Thoracic aorta (tissue), 2 donors: ENCODE results near the gene ENOX1. TPM values are rescaled to one million over a fixed set of nuclear protein-coding genes. Genes with fewer than 3 reads are reported as not detected.

Experiments
- ATAC-seq: fragments of 150-250 bp; one replicate; pipeline ENCODE4 v1.8.0; 2017; ENCODE audit warnings: low read depth; ENCODE audit not compliant: insufficient number of reproducible peaks, low FRiP score
- DNase-seq: peaks from one replicate; pipeline ENCODE4 v3.0.0-alpha.2; 2020; ENCODE audit warnings: low spot score
- H3K27ac ChIP-seq, 2 donors: fragments of 200-600 bp; sonication (generic); 1 replicate in 1 of 2; 2 replicates in 1 of 2; pipeline ENCODE4 v1.5.1; 2016; ENCODE audit warnings: mild to moderate bottlenecking in 2 of 2, moderate library complexity in 2 of 2
- H3K27me3 ChIP-seq: fragments of 200-600 bp; sonication (generic); replicated peaks from 2 replicates; pipeline ENCODE4 v1.6.0; 2016; ENCODE audit warnings: mild to moderate bottlenecking; ENCODE audit not compliant: insufficient read depth
- H3K36me3 ChIP-seq: fragments of 200-600 bp; sonication (generic); one replicate; pipeline ENCODE4 v1.5.1; 2016
- H3K4me1 ChIP-seq, 2 donors: fragments of 200-600 bp; sonication (generic); 1 replicate in 1 of 2; 2 replicates in 1 of 2; pipeline versions ENCODE4 v1.5.1 to v1.6.0; 2016; ENCODE audit warnings: low read depth in 2 of 2, mild to moderate bottlenecking in 1 of 2; ENCODE audit not compliant: control insufficient read depth in 1 of 2
- H3K4me3 ChIP-seq: fragments of 200-600 bp; sonication (generic); 2 replicates; pipeline ENCODE4 v1.5.1; 2016; ENCODE audit warnings: mild to moderate bottlenecking
- H3K9me3 ChIP-seq: fragments of 200-600 bp; sonication (generic); 2 replicates; pipeline ENCODE4 v1.5.1; 2016
- total RNA-seq, 2 donors: library from RNA; depleted of rRNA; stranded (reverse); fragments of >200 nt; gene quantifications; one replicate each; pipeline versions ENCODE4 v1.1.0 to v1.2.3, GENCODE V29; 2016
- TF ChIP-seq, protein P1 (sequence below): fragments of 200-600 bp; sonication (generic); IDR thresholded peaks from one replicate; pipeline ENCODE4 v1.5.1; 2019; ENCODE audit warnings: antibody characterized with exemption

Gene ENOX1
- total RNA-seq, 2 donors from 2014 or later, result 0.41 to 2.3 TPM

DNA sequence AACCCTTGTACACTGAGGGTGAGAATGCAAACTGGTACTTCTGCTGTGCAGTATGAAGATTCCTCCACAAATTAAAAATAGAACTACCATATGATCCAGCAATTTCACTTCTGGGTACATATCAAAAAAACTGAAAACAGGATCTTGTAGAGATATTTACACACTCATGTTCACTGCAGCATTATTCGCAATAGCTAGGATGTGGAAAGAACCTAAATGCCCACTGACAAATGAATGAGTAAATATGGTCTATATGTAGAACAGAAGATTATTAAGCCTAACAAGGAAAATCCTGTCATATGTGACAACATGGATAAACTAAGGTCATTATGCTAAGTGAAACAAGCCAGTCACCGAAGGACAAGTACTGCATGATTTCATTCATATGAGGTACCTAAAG is 304.7 kb downstream of the ENOX1 start:
- Histone ChIP-seq H3K27me3 (no peaks in the 10 kb centered on the region), H3K36me3 (no peaks in the 10 kb centered on the region), H3K4me3 (no peak overlapping the region), H3K9me3 (no peaks in the 10 kb centered on the region), H3K27ac (no peak overlapping the region), H3K4me1 (peaks cover 15 to 19% of the 10 kb centered on the region in 2 donors)
- TF ChIP-seq, protein P1, sequence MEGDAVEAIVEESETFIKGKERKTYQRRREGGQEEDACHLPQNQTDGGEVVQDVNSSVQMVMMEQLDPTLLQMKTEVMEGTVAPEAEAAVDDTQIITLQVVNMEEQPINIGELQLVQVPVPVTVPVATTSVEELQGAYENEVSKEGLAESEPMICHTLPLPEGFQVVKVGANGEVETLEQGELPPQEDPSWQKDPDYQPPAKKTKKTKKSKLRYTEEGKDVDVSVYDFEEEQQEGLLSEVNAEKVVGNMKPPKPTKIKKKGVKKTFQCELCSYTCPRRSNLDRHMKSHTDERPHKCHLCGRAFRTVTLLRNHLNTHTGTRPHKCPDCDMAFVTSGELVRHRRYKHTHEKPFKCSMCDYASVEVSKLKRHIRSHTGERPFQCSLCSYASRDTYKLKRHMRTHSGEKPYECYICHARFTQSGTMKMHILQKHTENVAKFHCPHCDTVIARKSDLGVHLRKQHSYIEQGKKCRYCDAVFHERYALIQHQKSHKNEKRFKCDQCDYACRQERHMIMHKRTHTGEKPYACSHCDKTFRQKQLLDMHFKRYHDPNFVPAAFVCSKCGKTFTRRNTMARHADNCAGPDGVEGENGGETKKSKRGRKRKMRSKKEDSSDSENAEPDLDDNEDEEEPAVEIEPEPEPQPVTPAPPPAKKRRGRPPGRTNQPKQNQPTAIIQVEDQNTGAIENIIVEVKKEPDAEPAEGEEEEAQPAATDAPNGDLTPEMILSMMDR, result no peak
- DNase-seq (no peak), ATAC-seq (no peak)

DNA sequence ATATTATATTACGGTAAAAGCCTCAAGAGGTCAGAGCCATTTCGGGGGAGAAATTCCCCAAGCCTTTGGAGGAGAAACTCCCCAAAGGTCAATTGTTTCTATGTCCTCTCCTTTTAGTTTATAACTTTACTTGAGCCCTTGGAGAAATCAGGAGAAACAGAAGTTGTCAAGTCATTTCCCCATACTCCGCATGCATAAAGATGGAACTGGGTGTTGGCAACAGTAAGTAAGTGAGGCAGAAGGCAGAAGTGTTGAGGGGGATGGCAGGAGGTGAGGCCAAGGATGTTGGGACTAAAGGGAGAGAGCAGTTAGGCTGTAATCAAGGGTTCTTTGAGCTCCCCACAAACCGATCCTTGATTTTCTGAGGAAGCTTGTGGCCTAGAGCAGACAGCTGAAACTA is 307.9 kb downstream of the ENOX1 start:
- DNase-seq (no peak), ATAC-seq (no peak)
- no peak overlapping the region for H3K4me3 ChIP-seq
- peaks cover 16 to 19% of the 10 kb centered on the region in 2 donors for H3K4me1 ChIP-seq
- no peaks in the 10 kb centered on the region for H3K36me3 ChIP-seq
- H3K27me3 ChIP-seq, result no peaks in the 10 kb centered on the region
- H3K27ac ChIP-seq, result no peak overlapping the region
- TF ChIP-seq, protein P1, result no peak
- no peaks in the 10 kb centered on the region for H3K9me3 ChIP-seq

DNA sequence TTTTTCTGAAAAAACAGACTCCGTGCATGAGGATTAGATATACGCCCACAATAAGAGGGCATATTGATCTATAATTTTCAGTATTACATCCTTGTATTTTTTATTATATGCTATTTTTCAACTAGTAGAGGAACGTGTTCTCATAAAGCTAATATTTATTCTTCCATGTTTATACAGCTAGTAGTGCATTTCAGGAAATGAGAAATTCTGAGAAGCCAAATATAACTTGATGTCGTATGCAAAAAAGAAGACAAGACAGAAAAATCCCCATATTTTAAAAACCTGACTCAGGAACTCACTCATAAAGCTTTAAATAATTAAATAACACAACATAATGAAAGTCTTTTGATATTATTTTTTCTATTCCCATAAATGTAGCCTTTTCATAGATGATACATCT is 308.6 kb downstream of the ENOX1 start:
- TF ChIP-seq, protein P1, result no peak
- peaks cover 22 to 24% of the 10 kb centered on the region in 2 donors for H3K4me1 ChIP-seq
- ATAC-seq (no peak), DNase-seq (no peak)
- H3K27ac ChIP-seq, result no peak overlapping the region
- H3K27me3 ChIP-seq, result no peaks in the 10 kb centered on the region
- H3K4me3 ChIP-seq, result no peak overlapping the region
- H3K36me3 ChIP-seq, result no peaks in the 10 kb centered on the region
- H3K9me3 ChIP-seq, result no peaks in the 10 kb centered on the region

DNA sequence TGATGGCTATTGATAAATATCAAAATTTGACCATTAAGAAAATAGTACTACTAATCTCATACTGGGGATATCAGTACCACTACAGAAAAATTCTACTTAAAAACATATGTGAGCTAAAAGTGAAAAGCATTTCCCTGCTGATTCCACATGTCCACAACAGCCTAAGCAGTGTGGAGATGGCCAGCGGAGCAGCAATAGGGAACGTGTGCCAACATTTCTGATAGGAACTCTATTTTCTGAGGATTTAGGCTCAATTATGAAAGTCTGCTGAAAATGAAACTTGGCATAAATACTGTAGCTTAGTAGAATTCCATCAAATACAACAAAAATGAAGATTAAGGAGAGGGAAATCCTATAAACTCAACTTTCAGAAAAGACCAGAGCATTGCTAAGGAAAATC is 311.6 kb downstream of the ENOX1 start:
- ATAC-seq (no peak), DNase-seq (no peak)
- Histone ChIP-seq H3K27ac (no peak overlapping the region), H3K36me3 (no peaks in the 10 kb centered on the region), H3K9me3 (no peaks in the 10 kb centered on the region), H3K27me3 (no peaks in the 10 kb centered on the region), H3K4me1 (peaks cover 32 to 37% of the 10 kb centered on the region in 2 donors), H3K4me3 (no peak overlapping the region)
- TF ChIP-seq, protein P1, result no peak

DNA sequence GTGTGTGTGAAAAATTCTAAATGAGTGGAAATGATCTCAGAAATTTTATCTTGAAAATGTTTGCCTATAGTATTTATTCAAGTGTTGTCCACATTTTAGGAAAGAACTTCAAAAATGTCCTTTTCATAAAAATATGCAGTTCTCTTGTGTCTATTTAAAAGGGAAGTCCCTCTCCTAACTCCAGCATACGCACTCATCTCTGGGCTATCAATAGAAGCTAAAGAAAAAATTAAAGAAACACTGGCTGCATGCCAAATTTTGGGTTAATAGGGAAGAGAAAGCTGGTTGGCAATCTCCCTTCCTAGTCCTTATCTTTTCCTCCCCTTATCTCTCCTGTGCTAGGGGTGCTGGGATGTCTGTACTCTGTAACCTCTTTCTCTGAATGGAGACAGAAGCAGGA is 313.3 kb downstream of the ENOX1 start:
- H3K9me3 ChIP-seq, result no peaks in the 10 kb centered on the region
- DNase-seq (no peak), ATAC-seq (no peak)
- H3K4me1 ChIP-seq, result peaks cover 28 to 32% of the 10 kb centered on the region in 2 donors
- H3K4me3 ChIP-seq, result no peak overlapping the region
- no peak overlapping the region for H3K27ac ChIP-seq
- H3K36me3 ChIP-seq, result no peaks in the 10 kb centered on the region
- TF ChIP-seq, protein P1, result no peak
- no peaks in the 10 kb centered on the region for H3K27me3 ChIP-seq
